ENCODE data around the gene HOOK2. TPM values are rescaled to one million over a fixed set of nuclear protein-coding genes. Genes with fewer than 3 reads are reported as not detected.
A peak's percentile ranks its signal among the peaks of the same experiment; 100 is the strongest.

Gene HOOK2
- total RNA-seq, 1 donor from 2014 or later: 65.3 TPM

- ATAC-seq (peak; percentile 82), DNase-seq (peak; percentile 83)
- peaks cover 8% of the 10 kb centered on the region for H3K4me1 ChIP-seq
Observed at GRCh38 chr19:12769689-12770088, 5.7 kb downstream of the HOOK2 start.

GRCh38 chr19:12767666-12768065 lies 7.7 kb downstream of the HOOK2 start:
- no peak for DNase-seq
- H3K36me3 ChIP-seq: peaks cover 7% of the 10 kb centered on the region
- TF ChIP-seq CTCF (IDR thresholded peaks at IDR 0.05): no peak

More at GRCh38 chr19:12769689-12770088, 5.7 kb downstream of the HOOK2 start:
- Histone ChIP-seq H3K4me3 (no peak overlapping the region), H3K27me3 (no peaks in the 10 kb centered on the region), H3K9me3 (no peaks in the 10 kb centered on the region), H3K27ac (no peak overlapping the region), H3K36me3 (peaks cover 2% of the 10 kb centered on the region)
- intact Hi-C loops (cut with DNase I): loop anchor here (5.0 kb wide), 1 partner anchor 78 kb away; no protein-coding TSS in a partner anchor
- no peak for TF ChIP-seq CTCF (IDR thresholded peaks at IDR 0.05)

GRCh38 chr19:12767150-12767549 lies 8.2 kb downstream of the HOOK2 start:
- Histone ChIP-seq H3K27ac (no peak overlapping the region), H3K36me3 (peaks cover 10% of the 10 kb centered on the region), H3K27me3 (no peaks in the 10 kb centered on the region), H3K9me3 (no peaks in the 10 kb centered on the region), H3K4me1 (peaks cover 8% of the 10 kb centered on the region), H3K4me3 (no peak overlapping the region)
- no peak for TF ChIP-seq CTCF (IDR thresholded peaks at IDR 0.05)
- intact Hi-C loops (cut with DNase I): loop anchor here (5.0 kb wide), 1 partner anchor 80 kb away; no protein-coding TSS in a partner anchor
- no peak for DNase-seq
- no peak for ATAC-seq

More at GRCh38 chr19:12767666-12768065, 7.7 kb downstream of the HOOK2 start:
- Histone ChIP-seq H3K4me1 (peaks cover 8% of the 10 kb centered on the region), H3K4me3 (no peak overlapping the region), H3K9me3 (no peaks in the 10 kb centered on the region), H3K27ac (no peak overlapping the region), H3K27me3 (no peaks in the 10 kb centered on the region)
- no peak for ATAC-seq
- intact Hi-C loops (cut with DNase I): loop anchor here (5.0 kb wide), 1 partner anchor 80 kb away; no protein-coding TSS in a partner anchor

GRCh38 chr19:12766051-12766521 lies 9.3 kb downstream of the HOOK2 start:
- H3K27me3 ChIP-seq: no peaks in the 10 kb centered on the region
- peak; percentile 93 for TF ChIP-seq CTCF (IDR thresholded peaks at IDR 0.05)
- peaks cover 8% of the 10 kb centered on the region for H3K4me1 ChIP-seq
- ATAC-seq (peak; percentile 93), DNase-seq (peak; percentile 94)
- peak overlapping the region; percentile 53 for H3K4me3 ChIP-seq
- no peaks in the 10 kb centered on the region for H3K9me3 ChIP-seq
- intact Hi-C loops (cut with DNase I): loop anchor here (5.0 kb wide), 1 partner anchor 81 kb away; no protein-coding TSS in a partner anchor
- peaks cover 10% of the 10 kb centered on the region for H3K36me3 ChIP-seq
- H3K27ac ChIP-seq: peak overlapping the region; percentile 42

- Histone ChIP-seq H3K4me1 (peaks cover 8% of the 10 kb centered on the region), H3K9me3 (no peaks in the 10 kb centered on the region), H3K4me3 (no peak overlapping the region), H3K27me3 (no peaks in the 10 kb centered on the region), H3K27ac (no peak overlapping the region), H3K36me3 (peaks cover 10% of the 10 kb centered on the region)
- intact Hi-C loops (cut with DNase I): loop anchor here (5.0 kb wide), 1 partner anchor 83 kb away; no protein-coding TSS in a partner anchor
- no peak for TF ChIP-seq CTCF (IDR thresholded peaks at IDR 0.05)
- ATAC-seq: no peak
- no peak for DNase-seq
Observed at GRCh38 chr19:12764698-12765097, 10.7 kb downstream of the HOOK2 start.
